SU-DHL-6 (cell line): ENCODE data around the gene RTN4R.

Source experiments
- CTCF ChIP-seq: fragments of 200-600 bp; sonication (generic); IDR thresholded peaks from one replicate; pipeline ENCODE4 v1.5.1; 2017; ENCODE audit warnings: antibody characterized with exemption, mild to moderate bottlenecking, low read length, moderate library complexity; ENCODE audit not compliant: insufficient read depth, poor library complexity, severe bottlenecking
- EZH2phosphoT487 ChIP-seq: fragments of 200-600 bp; sonication (generic), shearing (Covaris generic); conservative IDR thresholded peaks from 2 replicates; pipeline ENCODE4 v1.6.1; 2018; ENCODE audit warnings: mild to moderate bottlenecking, antibody characterized with exemption, low read length, moderate library complexity, mixed read lengths

- TF ChIP-seq CTCF (no peak), EZH2phosphoT487 (no peak)
Observed at GRCh38 chr22:20267441-20268278, 458 bp downstream of the RTN4R start.
